OCI-LY7 (cell line): ENCODE results near the gene POR.

ENCODE experiments used
- CTCF ChIP-seq: fragments of 200-600 bp; sonication (generic); conservative IDR thresholded peaks from 2 replicates; pipeline ENCODE4 v1.5.1; 2014; ENCODE audit warnings: mild to moderate bottlenecking, antibody characterized with exemption, low read length, moderate library complexity, mixed read lengths
- EZH2phosphoT487 ChIP-seq: fragments of 200-600 bp; sonication (generic); IDR thresholded peaks from 2 replicates; pipeline ENCODE4 v1.6.1; 2018; ENCODE audit warnings: low read depth, borderline replicate concordance, mild to moderate bottlenecking, mixed run types, antibody characterized with exemption, low read length, moderate library complexity, mixed read lengths

- TF ChIP-seq CTCF (no peak), EZH2phosphoT487 (no peak)
Observed at GRCh38 chr7:75925717-75926435, 10.9 kb downstream of the POR start.
